CD4-positive, alpha-beta T cell (primary cell): Measurements from ENCODE around the gene CAMTA1. TPM values are rescaled to one million over a fixed set of nuclear protein-coding genes. Genes with fewer than 3 reads are reported as not detected.

ENCODE experiments used
- ATAC-seq: fragments of 200-7000 bp; cut with Tn5 transposase; one replicate; pipeline ENCODE4 v1.10.0; 2022; ENCODE audit warnings: mild to moderate bottlenecking; ENCODE audit not compliant: poor library complexity
- CTCF ChIA-PET: fragments of 350-600 bp; sonication (Branson Sonifier 250); formaldehyde crosslinking; loops from one replicate; lab custom pipeline; 2021; ENCODE audit warnings: antibody characterized with exemption, inconsistent platforms; lab: Charles Lee
- POLR2A ChIA-PET: fragments of 350-600 bp; sonication (Branson Sonifier 250); formaldehyde crosslinking; loops from one replicate; lab custom pipeline; 2021; ENCODE audit warnings: antibody characterized with exemption, inconsistent platforms; lab: Charles Lee
- DNase-seq, 14 experiments: peaks; one replicate each; pipeline ENCODE4 v3.0.0-alpha.2; 2013 to 2020; ENCODE audit warnings: mixed read lengths in 2 of 14
- H3K27ac ChIP-seq, 2 donors: one replicate each; pipeline versions ENCODE4 v1.5.1 to v1.7.0; 2013; ENCODE audit warnings: low read length in 2 of 2, low read depth in 1 of 2, mild to moderate bottlenecking in 1 of 2
- H3K27me3 ChIP-seq, 2 experiments: 1 replicate in 1 of 2; 2 replicates in 1 of 2; pipeline versions ENCODE4 v1.6.1 to v1.7.0; 2013; ENCODE audit warnings: low read length in 2 of 2, control low read depth in 1 of 2, mild to moderate bottlenecking in 1 of 2, moderate library complexity in 1 of 2; ENCODE audit not compliant: insufficient read depth in 2 of 2, control insufficient read depth in 1 of 2
- H3K36me3 ChIP-seq: one replicate; pipeline ENCODE4 v1.6.1; 2013; ENCODE audit warnings: low read length, control low read depth; ENCODE audit not compliant: insufficient read depth
- H3K4me1 ChIP-seq: one replicate; pipeline ENCODE4 v1.6.1; 2013; ENCODE audit warnings: low read length, control low read depth; ENCODE audit not compliant: insufficient read depth
- H3K4me3 ChIP-seq: one replicate; pipeline ENCODE4 v1.5.1; 2013; ENCODE audit warnings: mild to moderate bottlenecking, low read length, moderate library complexity
- H3K9me3 ChIP-seq, 2 experiments: 1 replicate in 1 of 2; 2 replicates in 1 of 2; pipeline versions ENCODE4 v1.6.1 to v1.7.0; 2013; ENCODE audit warnings: low read length in 2 of 2, mild to moderate bottlenecking in 2 of 2, control low read depth in 1 of 2, moderate library complexity in 1 of 2; ENCODE audit not compliant: control insufficient read depth in 1 of 2, insufficient read depth in 1 of 2
- H3K27ac Mint-ChIP-seq: one replicate; pipeline ENCODE4 v1.8.0; 2020; ENCODE audit warnings: mixed read lengths
- H3K27me3 Mint-ChIP-seq: one replicate; pipeline ENCODE4 v1.8.0; 2021; ENCODE audit warnings: mixed read lengths
- H3K36me3 Mint-ChIP-seq: one replicate; pipeline ENCODE4 v1.8.0; 2021; ENCODE audit warnings: low read depth, mixed read lengths
- H3K4me1 Mint-ChIP-seq: one replicate; pipeline ENCODE4 v1.8.0; 2021; ENCODE audit warnings: low read depth, mixed read lengths
- H3K4me3 Mint-ChIP-seq: one replicate; pipeline ENCODE4 v1.8.0; 2020; ENCODE audit warnings: mild to moderate bottlenecking, mixed read lengths
- H3K9me3 Mint-ChIP-seq: one replicate; pipeline ENCODE4 v1.8.0; 2020; ENCODE audit warnings: mixed read lengths
- intact Hi-C, 2 experiments: fragments of 100-400 bp; cut with DNase I in 1 of 2; cut with micrococcal nuclease in 1 of 2; formaldehyde crosslinking; loops; one replicate each; pipeline versions ENCODE4 v1.15.1 to v1.9.0; 2023 to 2025; cut with DNase I, micrococcal nuclease
- total RNA-seq, 174 experiments: library from RNA in 2 of 174; stranded (reverse) in 2 of 174; gene quantifications; one replicate each; pipeline ENCODE4 v1.2.3 and lab custom pipeline; 2021 to 2026
- TF ChIP-seq, protein P1 (sequence below): fragments of 200-600 bp; IDR thresholded peaks from one replicate; pipeline ENCODE4 v1.8.0; 2022; ENCODE audit warnings: antibody characterized with exemption, mild to moderate bottlenecking

The CAMTA1 gene
- total RNA-seq, 2 experiments from 2014 or later, result 38.6 to 39.3 TPM

DNA sequence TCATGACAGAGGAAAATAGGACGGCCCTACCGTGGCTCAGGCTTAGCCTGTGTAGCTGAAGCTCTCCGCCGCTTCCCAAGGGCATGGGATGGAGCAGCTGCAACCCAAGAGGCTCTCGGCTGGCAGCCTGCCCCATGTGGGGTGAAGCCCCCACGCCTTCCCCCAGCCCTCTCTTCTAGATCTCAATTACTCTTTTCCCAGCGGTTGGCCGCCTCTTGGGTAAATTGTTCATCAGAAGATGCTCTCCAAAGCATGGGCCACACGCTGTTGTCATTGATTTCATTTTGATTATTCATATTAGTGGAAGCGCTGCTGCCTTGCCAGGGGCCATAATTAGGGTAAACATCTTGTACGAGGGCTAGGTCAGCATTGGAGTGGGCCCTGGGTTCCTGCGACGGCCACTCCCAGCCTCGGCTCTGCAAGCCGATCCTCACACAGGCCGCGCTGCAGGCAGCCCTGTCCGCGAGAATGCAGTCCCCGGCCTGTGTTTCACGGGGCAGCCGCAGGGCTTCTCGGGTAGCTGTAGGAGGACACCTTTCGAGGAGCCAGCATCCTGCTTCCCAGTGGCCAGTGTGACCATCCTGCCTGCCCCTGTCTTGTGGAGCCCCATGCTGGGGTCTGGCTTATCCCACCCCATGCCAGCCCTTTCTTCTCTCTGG, 871.4 kb downstream of the CAMTA1 start:
- Mint-ChIP-seq H3K4me1 (no peaks in the 10 kb centered on the region), H3K4me3 (no peak overlapping the region), H3K36me3 (no peaks in the 10 kb centered on the region), H3K9me3 (no peaks in the 10 kb centered on the region), H3K27me3 (no peaks in the 10 kb centered on the region), H3K27ac (no peak overlapping the region)
- ChIA-PET POLR2A (no interaction called here), CTCF (no interaction called here)
- Histone ChIP-seq H3K4me3 (no peak overlapping the region), H3K4me1 (no peaks in the 10 kb centered on the region), H3K27me3 (no peaks in the 10 kb centered on the region), H3K27ac (no peak overlapping the region), H3K9me3 (peaks cover 0 to 12% of the 10 kb centered on the region in 2 experiments), H3K36me3 (no peaks in the 10 kb centered on the region)
- intact Hi-C loops, result no loop called here
- ATAC-seq (no peak), DNase-seq (no peak)
- TF ChIP-seq, protein P1, sequence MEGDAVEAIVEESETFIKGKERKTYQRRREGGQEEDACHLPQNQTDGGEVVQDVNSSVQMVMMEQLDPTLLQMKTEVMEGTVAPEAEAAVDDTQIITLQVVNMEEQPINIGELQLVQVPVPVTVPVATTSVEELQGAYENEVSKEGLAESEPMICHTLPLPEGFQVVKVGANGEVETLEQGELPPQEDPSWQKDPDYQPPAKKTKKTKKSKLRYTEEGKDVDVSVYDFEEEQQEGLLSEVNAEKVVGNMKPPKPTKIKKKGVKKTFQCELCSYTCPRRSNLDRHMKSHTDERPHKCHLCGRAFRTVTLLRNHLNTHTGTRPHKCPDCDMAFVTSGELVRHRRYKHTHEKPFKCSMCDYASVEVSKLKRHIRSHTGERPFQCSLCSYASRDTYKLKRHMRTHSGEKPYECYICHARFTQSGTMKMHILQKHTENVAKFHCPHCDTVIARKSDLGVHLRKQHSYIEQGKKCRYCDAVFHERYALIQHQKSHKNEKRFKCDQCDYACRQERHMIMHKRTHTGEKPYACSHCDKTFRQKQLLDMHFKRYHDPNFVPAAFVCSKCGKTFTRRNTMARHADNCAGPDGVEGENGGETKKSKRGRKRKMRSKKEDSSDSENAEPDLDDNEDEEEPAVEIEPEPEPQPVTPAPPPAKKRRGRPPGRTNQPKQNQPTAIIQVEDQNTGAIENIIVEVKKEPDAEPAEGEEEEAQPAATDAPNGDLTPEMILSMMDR, result no peak

DNA sequence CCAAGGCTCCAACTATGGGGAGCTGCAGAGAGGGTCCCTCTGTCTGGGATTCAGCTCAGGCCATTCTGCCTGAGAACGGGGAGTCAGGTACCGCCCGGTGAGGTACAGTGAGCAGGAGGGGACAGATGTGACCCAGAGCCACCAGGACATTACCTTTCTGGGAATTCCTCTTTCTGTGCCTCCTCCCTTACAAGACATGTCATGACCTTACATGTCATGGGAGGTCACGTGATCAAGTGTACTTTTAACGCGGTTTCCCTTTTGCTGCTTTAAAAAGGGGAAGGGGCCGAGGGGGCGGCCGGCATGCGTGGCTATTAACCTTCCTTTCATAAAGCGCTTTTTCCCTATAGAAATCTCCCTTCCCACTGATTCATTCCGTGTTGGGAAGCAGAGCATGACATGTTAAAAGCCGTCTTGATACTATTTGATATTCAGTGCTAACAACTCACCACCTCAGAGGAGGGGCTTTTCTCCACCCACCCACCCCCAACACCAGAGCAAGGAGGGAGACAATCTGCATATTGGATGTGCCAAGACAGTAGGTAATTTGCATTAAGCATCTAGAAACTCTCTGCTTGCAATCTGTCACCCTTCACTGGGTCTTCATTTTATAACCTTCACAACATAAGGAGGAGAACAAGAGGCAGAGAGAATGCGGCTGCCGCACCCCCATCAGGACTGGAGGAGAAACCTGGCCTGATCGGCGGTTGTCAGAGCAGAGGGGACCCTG, 872.2 kb downstream of the CAMTA1 start:
- H3K4me1 Mint-ChIP-seq, result no peaks in the 10 kb centered on the region
- ChIA-PET POLR2A (no interaction called here), CTCF (no interaction called here)
- no peaks in the 10 kb centered on the region for H3K36me3 Mint-ChIP-seq
- TF ChIP-seq, protein P1, result no peak
- no peaks in the 10 kb centered on the region for H3K27me3 Mint-ChIP-seq
- intact Hi-C loops, result no loop called here
- DNase-seq (no peak), ATAC-seq (no peak)
- H3K36me3 ChIP-seq, result no peaks in the 10 kb centered on the region
- H3K4me3 Mint-ChIP-seq, result no peak overlapping the region
- H3K27ac Mint-ChIP-seq, result no peak overlapping the region
- no peak overlapping the region for H3K4me3 ChIP-seq
- H3K27ac ChIP-seq, result no peak overlapping the region
- no peaks in the 10 kb centered on the region for H3K9me3 Mint-ChIP-seq
- no peaks in the 10 kb centered on the region for H3K4me1 ChIP-seq
- peaks cover 0 to 12% of the 10 kb centered on the region in 2 experiments for H3K9me3 ChIP-seq
- no peaks in the 10 kb centered on the region for H3K27me3 ChIP-seq

DNA sequence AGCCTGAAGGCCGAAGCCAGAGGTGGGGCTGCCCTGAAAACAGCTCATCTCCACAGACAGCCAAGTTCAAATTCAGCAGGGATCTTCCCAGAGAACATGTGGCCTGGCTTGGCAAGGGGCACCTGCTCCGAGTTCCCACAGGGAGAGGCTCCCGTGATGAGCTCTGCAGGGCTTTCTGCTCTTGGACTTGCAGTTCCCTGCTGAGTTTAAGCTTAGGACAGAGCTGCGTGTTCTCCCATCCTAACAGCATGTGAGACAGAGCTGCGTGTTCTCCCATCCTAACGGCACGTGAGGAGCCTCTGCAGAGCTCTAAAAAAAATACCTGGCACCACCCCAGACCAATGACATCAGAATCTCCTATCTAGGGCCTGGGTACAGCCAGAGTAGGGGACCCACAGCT, 872.8 kb downstream of the CAMTA1 start:
- Histone ChIP-seq H3K27ac (no peak overlapping the region), H3K4me1 (no peaks in the 10 kb centered on the region), H3K27me3 (no peaks in the 10 kb centered on the region), H3K4me3 (no peak overlapping the region), H3K36me3 (no peaks in the 10 kb centered on the region), H3K9me3 (peaks cover 0 to 12% of the 10 kb centered on the region in 2 experiments)
- no peaks in the 10 kb centered on the region for H3K4me1 Mint-ChIP-seq
- H3K9me3 Mint-ChIP-seq, result no peaks in the 10 kb centered on the region
- H3K4me3 Mint-ChIP-seq, result no peak overlapping the region
- H3K36me3 Mint-ChIP-seq, result no peaks in the 10 kb centered on the region
- no peak overlapping the region for H3K27ac Mint-ChIP-seq
- TF ChIP-seq, protein P1, result no peak
- POLR2A ChIA-PET, result no interaction called here
- DNase-seq (no peak), ATAC-seq (no peak)
- intact Hi-C loops, result no loop called here
- H3K27me3 Mint-ChIP-seq, result no peaks in the 10 kb centered on the region
- CTCF ChIA-PET, result no interaction called here
